ENCODE data around the gene CCDC187.

CCDC187 gene

DNA sequence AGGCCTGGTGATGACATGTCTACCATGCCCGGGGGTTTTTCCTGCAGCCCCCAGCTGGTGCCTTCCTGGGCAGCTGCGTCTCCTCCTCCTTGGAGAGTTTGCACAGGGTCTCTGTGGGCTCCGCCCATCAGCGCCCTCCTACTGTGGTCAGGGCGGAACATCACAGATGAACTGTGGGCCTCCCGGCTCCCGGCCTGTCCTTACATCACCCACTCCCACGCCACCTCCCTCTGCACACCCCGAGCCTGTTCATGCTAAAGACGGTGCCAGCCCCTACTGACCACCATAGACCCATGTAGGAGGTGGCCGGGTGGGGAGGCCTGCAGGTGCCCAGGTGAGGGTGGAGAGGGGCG is 36.0 kb upstream of the CCDC187 start:
- no peak for DNase-seq

GRCh38 chr9:136339173-136339957 is 35.5 kb upstream of the CCDC187 start:
- DNase-seq, result peak in 43 of 58 donors; percentile 12 to 70 (median 41)

- no peak for DNase-seq
These were observed 34.6 kb upstream of the CCDC187 start for GRCh38 chr9:136338511-136338910.

GRCh38 chr9:136337416-136338395 is 33.8 kb upstream of the CCDC187 start:
- DNase-seq, result no peak

DNA sequence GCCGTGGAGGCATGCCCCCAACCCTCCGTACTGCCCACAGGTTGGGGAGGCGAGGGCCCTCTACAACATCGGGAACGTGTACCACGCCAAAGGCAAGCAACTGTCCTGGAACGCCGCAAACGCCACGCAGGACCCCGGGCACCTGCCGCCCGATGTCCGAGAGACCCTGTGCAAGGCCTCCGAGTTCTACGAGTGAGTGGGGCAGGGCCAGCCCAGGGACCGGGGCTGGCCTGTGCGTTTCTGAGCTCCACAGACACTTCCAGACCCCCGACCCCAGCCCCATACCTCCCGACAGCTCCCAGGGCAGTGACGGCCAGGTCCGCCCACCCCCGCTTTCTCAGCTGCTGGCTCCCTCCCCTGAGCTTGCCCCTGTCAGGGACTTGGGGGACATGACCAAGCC is 33.0 kb upstream of the CCDC187 start:
- no peak for DNase-seq

DNA sequence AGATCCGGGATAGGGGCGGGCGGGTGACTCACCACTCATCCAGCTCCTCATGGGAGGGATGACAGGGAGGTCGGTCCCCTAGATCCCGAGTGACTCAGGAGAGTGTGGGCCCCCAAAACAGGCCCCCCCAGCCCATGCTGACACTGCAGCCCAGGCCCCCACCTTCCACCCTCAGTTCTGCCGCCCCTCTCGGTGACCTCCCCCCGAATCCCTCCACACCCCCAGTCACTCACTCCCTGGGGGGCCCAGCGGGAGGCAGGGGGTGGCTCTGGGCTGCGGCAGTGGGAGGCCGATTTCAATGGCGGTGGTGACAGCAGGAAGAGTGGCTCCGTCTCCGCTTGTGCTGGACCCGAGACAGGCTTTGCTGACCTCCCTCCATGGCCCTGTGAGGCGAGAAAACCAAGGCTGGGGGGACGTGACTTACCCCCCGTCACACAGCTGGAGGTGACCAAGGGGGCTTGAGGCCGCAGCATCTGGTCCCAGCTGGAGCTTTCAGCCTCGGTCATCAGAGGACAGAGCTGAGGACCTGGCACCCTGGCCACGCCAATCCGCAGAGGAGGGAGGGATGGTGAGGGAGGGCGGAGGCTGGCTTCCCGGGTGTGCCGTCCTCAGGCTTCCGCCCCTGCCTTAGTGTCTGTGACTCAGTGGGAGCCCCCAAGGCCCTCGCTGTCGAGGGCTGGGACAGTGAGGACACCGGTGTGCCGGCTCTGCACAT is 32.4 kb upstream of the CCDC187 start:
- DNase-seq, result no peak

DNA sequence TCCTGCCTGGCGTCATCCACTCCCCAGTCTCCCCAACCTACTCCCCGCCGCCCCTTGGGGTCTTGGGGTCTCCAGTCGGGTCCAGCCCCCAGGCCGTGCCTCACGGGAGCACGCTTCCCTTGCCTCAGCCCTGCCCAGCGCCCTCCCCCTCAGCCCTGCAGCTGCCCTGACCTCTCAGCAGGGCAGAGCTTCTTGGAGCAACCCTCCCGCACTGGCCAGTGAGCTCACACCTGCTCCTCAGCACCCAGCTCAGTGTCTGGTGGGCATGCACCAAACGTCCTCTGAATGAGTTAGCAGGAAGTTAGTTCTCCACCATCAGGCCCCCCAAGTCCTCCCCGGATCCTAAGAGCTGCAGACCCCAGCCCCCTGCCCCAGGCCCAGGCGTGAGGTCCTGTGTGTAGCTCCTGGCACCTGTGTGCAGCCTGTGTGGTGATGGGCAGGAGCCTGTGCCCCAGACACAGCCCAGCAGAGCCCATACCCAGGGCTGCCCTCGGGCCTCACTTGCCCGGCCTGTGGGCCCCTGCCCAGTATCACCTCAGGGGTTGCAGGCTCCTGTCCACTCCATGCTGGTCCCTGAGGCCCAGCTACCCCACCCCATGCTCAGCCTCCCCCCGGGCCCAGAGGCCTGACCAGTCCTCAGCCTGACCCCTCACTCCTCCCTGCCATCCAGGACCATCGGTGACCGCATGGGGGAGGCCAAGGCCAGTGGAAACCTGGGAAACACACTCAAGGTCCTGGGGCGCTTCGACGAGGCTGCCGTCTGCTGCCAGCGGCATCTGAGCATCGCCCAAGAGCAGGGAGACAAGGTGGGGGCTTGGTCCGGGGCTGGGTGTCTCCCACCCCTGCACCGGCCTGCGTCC is 31.6 kb upstream of the CCDC187 start:
- DNase-seq, result no peak

DNA sequence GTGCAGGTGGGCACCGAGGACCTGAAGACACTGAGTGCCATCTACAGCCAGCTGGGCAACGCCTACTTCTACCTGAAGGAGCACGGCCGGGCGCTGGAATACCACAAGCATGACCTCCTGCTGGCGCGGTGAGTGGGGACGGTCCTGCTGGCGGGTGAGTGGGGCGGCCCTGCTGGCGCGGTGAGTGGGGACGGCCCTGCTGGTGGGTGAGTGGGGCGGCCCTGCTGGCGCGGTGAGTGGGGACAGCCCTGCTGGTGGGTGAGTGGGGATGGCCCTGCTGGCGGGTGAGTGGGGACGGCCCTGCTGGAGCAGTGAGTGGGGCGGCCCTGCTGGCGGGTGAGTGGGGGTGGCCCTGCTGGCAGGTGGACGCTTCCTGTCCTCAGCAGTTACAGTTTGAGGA is 30.6 kb upstream of the CCDC187 start:
- no peak for DNase-seq

DNA sequence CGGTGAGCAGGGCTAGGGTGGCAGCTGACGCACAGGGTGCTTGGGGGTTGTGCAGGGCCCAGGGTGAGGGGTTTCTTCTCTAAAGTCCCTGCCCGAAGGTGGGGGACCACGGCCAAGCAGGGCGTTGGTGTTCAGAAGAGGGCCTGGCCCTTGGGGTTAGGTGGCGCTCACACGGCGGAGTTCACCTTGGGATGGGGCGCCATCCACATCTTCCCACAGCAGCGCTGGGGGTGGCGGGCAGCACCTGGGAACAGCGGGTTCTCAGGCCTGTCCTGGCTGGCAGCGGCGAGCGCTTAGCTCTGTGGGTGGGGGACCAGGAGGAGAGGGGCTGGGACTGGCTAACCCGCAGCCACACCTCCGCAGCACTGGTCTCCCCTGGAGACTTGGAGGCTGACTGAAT is 29.6 kb upstream of the CCDC187 start:
- no peak for DNase-seq

GRCh38 chr9:136333045-136333444 is 29.2 kb upstream of the CCDC187 start:
- DNase-seq, result no peak

- DNase-seq, result no peak
These were observed 28.6 kb upstream of the CCDC187 start for GRCh38 chr9:136332482-136332983.

GRCh38 chr9:136331556-136332481 is 27.9 kb upstream of the CCDC187 start:
- no peak for DNase-seq

DNA sequence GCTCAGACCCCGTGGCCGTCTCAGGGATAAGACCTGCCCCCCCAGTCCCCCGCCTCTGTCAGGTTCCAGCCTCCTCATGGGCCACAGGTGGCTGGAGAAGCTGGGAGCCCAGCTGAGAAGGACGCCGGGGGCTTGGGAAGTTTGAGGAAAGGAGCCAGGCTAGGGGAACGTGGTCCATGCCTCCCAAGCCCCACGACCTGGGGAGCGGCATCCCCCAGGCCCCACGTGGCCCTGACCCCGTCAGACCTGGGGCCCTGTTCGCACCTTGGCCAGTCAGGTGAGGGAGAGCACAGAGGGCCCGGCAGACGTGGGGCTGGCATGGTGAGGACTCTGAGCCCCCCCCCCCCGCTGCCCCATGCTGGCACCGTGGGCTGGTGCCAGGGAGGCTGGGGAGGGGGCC is 27.1 kb upstream of the CCDC187 start:
- DNase-seq, result no peak

GRCh38 chr9:136330406-136330990 is 26.6 kb upstream of the CCDC187 start:
- no peak for DNase-seq

DNA sequence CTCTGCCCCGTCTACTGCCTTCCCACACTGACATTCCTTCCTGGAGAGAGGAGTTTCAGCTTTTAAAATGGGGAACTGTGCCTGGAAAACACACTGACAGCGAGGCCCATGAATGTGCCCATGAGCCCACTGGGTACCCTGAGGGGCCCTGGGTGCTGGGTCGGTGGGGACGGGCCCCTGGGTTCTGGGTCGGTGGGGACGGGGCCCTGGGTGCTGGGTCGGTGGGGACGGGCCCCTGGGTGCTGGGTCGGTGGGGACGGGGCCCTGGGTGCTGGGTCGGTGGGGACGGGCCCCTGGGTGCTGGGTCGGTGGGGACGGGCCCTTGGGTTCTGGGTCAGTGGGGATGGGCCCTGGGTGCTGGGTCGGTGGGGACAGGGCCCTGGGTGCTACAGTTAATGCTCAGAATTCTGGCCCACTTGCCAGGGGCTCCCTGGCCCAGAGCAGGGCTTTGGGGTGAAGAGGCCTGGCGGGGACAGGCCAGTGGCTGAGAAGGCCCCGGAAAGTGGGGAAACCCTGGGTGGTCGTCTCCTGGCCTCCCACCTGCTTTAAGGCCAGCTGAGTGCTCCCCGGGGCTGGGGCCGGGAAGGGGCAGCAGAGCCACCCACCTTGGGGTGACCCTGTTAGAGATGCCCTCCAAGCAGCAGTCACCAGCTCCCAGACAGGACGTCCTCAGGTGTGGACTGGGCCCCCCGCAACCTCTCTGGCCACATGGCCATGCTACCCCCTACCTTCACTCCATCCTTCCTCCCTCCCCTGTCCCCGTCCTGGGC is 25.9 kb upstream of the CCDC187 start:
- no peak for DNase-seq

- DNase-seq, result no peak
These were observed 25.3 kb upstream of the CCDC187 start for GRCh38 chr9:136329211-136329627.

DNA sequence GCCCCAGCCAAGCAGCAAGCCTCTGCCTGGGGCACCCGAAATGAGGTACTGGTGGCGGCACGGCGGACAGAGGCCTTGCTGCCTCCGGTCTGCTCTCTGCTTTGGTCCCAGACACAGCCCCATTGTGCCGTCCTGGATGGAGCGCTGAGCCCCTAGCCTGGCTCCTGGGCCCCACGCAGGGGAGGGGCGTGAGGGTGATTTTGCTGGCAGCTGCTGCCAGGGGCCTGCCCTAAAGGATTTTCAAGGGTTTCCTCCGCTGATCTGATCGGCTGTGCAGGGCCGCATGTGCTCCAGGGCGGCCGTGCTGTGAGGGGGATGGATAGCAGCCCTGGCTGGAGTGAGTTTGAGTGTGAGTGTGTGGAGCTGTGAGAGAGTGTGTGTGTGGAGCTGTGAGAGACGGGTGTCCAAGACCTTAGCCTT is 24.7 kb upstream of the CCDC187 start:
- peak in 31 of 58 donors; percentile 13 to 52 (median 30) for DNase-seq

DNA sequence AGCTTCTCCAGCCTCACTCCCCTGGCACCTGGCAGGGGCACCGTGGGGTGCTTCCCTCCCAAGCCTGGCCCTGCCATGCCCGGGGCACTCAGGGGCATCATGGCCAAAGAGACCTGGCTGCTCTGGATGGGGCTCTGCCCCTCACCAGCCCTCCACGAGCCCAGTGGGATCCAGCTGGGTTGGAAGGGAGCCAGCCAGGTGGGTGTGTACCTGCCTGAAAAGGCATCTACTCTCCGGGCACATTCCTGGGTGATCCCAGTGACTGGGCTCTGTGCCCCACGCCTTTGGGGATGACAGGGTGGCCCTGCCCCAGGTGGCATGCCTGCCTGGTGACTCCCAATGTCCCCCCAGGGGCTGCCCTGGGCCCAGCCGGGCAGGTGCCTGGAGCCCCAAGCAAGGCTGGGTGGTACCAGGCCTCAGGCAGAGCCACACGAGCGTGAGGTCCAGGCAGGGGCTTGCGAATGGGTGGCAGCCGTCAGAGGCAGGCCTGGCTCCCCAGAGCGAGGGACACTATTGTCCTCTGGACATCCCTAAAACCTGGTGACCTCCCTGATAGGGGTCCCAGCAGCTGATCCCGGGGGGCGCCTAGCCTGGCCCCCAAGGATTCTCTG is 24.2 kb upstream of the CCDC187 start:
- no peak for DNase-seq

Measured in anterior cingulate cortex (tissue), 58 donors.